ENCODE measurements around the gene CENPP. TPM values are rescaled to one million over a fixed set of nuclear protein-coding genes. Genes with fewer than 3 reads are reported as not detected.

The CENPP gene
- total RNA-seq, 1 donor from 2014 or later: 4.5 TPM

- Mint-ChIP-seq H3K4me1 (ENCODE audit: unreplicated experiment) (no peaks in the 10 kb centered on the region), H3K36me3 (ENCODE audit: low read depth, unreplicated experiment) (peaks cover 53% of the 10 kb centered on the region), H3K27me3 (ENCODE audit: unreplicated experiment) (peaks cover 3% of the 10 kb centered on the region), H3K9me3 (ENCODE audit: unreplicated experiment) (no peaks in the 10 kb centered on the region), H3K27ac (ENCODE audit: unreplicated experiment) (peak overlapping the region; percentile 48), H3K4me3 (ENCODE audit: unreplicated experiment) (peak overlapping the region; percentile 68)
- TF ChIP-seq, protein P1, sequence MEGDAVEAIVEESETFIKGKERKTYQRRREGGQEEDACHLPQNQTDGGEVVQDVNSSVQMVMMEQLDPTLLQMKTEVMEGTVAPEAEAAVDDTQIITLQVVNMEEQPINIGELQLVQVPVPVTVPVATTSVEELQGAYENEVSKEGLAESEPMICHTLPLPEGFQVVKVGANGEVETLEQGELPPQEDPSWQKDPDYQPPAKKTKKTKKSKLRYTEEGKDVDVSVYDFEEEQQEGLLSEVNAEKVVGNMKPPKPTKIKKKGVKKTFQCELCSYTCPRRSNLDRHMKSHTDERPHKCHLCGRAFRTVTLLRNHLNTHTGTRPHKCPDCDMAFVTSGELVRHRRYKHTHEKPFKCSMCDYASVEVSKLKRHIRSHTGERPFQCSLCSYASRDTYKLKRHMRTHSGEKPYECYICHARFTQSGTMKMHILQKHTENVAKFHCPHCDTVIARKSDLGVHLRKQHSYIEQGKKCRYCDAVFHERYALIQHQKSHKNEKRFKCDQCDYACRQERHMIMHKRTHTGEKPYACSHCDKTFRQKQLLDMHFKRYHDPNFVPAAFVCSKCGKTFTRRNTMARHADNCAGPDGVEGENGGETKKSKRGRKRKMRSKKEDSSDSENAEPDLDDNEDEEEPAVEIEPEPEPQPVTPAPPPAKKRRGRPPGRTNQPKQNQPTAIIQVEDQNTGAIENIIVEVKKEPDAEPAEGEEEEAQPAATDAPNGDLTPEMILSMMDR (IDR thresholded peaks at IDR 0.05; ENCODE audit: unreplicated experiment): no peak
- no peak for DNase-seq (ENCODE audit: low spot score)
Observed at GRCh38 chr9:92641092-92641809, 315.5 kb downstream of the CENPP start.

DNA sequence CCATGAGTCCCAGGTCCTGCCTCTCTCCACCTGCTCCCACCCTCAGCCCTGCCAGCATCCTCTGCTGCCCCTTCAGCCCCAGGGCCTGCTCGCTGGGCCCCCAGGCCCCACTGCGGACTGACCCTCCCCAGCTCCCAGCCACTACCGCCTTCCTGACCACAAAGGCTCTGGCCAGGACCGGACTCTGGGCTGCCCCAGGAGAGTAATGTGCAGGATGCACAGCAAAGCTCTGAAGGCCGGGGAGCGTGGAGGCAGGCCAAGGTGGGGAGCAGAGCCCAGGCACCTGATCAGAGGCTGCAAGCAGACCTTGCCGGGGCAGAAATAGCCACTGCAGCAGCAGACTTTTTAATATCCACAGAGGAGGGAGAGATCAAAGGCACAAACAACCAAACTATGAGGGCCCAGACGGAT is 316.3 kb downstream of the CENPP start:
- Mint-ChIP-seq H3K4me3 (ENCODE audit: unreplicated experiment) (no peak overlapping the region), H3K36me3 (ENCODE audit: low read depth, unreplicated experiment) (peaks cover 52% of the 10 kb centered on the region), H3K27ac (ENCODE audit: unreplicated experiment) (no peak overlapping the region), H3K27me3 (ENCODE audit: unreplicated experiment) (peaks cover 3% of the 10 kb centered on the region), H3K9me3 (ENCODE audit: unreplicated experiment) (no peaks in the 10 kb centered on the region), H3K4me1 (ENCODE audit: unreplicated experiment) (no peaks in the 10 kb centered on the region)
- DNase-seq (ENCODE audit: low spot score): no peak
- TF ChIP-seq, protein P1 (IDR thresholded peaks at IDR 0.05; ENCODE audit: unreplicated experiment): no peak

DNA sequence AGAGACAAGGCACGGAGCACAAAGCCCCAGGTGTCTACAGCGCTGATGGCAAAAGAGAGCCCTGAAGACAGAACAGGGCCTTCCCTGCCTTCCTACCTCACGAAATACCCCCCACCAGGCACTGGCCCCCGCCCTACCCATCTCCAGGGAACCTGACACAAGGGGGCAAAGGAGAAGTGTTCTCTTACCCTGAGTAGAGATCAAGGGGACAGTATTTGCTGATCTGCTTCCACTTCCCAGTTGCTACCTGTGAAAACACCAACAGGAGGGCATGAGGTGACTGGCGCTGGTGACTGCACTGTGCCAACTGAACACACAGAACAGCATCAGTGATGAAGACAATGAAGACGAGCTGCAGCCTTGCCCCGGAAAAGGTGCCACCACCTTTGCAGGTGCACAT is 316.8 kb downstream of the CENPP start:
- Mint-ChIP-seq H3K9me3 (ENCODE audit: unreplicated experiment) (no peaks in the 10 kb centered on the region), H3K27ac (ENCODE audit: unreplicated experiment) (no peak overlapping the region), H3K36me3 (ENCODE audit: low read depth, unreplicated experiment) (peaks cover 55% of the 10 kb centered on the region), H3K27me3 (ENCODE audit: unreplicated experiment) (peaks cover 3% of the 10 kb centered on the region), H3K4me3 (ENCODE audit: unreplicated experiment) (no peak overlapping the region), H3K4me1 (ENCODE audit: unreplicated experiment) (no peaks in the 10 kb centered on the region)
- TF ChIP-seq, protein P1 (IDR thresholded peaks at IDR 0.05; ENCODE audit: unreplicated experiment): no peak
- no peak for DNase-seq (ENCODE audit: low spot score)

- no peak for DNase-seq (ENCODE audit: low spot score)
- no peaks in the 10 kb centered on the region for H3K9me3 Mint-ChIP-seq (ENCODE audit: unreplicated experiment)
- TF ChIP-seq, protein P1 (IDR thresholded peaks at IDR 0.05; ENCODE audit: unreplicated experiment): no peak
- peaks cover 3% of the 10 kb centered on the region for H3K27me3 Mint-ChIP-seq (ENCODE audit: unreplicated experiment)
- no peaks in the 10 kb centered on the region for H3K4me1 Mint-ChIP-seq (ENCODE audit: unreplicated experiment)
- no peak overlapping the region for H3K27ac Mint-ChIP-seq (ENCODE audit: unreplicated experiment)
- peak overlapping the region; percentile 34 for H3K4me3 Mint-ChIP-seq (ENCODE audit: unreplicated experiment)
- H3K36me3 Mint-ChIP-seq (ENCODE audit: low read depth, unreplicated experiment): peaks cover 54% of the 10 kb centered on the region
Observed at GRCh38 chr9:92644278-92644677, 318.5 kb downstream of the CENPP start.

DNA sequence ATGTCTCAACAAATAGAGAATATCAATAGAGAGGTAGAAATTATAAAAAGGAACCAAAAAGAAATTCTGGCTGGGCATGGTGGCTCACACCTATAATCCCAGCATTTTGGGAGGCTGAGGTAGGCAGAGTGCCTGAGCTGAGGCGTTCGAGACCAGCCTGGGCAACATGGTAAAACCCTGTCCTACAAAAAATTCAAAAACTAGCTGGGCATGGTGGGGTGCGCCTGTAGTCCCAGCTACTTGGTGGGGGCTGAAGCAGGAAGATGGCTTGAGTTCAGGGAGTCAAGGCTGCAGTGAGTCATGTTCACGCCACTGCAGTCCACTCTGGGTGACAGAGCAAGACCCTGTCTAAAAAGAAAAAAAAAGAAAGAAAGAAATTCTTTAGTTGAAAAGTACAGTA is 319.3 kb downstream of the CENPP start:
- no peak for DNase-seq (ENCODE audit: low spot score)
- Mint-ChIP-seq H3K4me3 (ENCODE audit: unreplicated experiment) (no peak overlapping the region), H3K9me3 (ENCODE audit: unreplicated experiment) (no peaks in the 10 kb centered on the region), H3K27ac (ENCODE audit: unreplicated experiment) (no peak overlapping the region), H3K36me3 (ENCODE audit: low read depth, unreplicated experiment) (peaks cover 53% of the 10 kb centered on the region), H3K27me3 (ENCODE audit: unreplicated experiment) (peaks cover 3% of the 10 kb centered on the region), H3K4me1 (ENCODE audit: unreplicated experiment) (no peaks in the 10 kb centered on the region)
- TF ChIP-seq, protein P1 (IDR thresholded peaks at IDR 0.05; ENCODE audit: unreplicated experiment): no peak

Data from endothelial cell (in vitro differentiated cells).